OCI-LY7 (cell line): ENCODE data around the gene CD79A. TPM values are rescaled to one million over a fixed set of nuclear protein-coding genes. Genes with fewer than 3 reads are reported as not detected.
A peak's percentile ranks its signal among the peaks of the same experiment; 100 is the strongest.

Source experiments
- BruUV-seq: library from RNA; stranded (reverse); fragments of 400-500 nt; replicated peaks from 2 replicates; lab custom pipeline; 2021; lab: Mats Ljungman, UMichigan
- CTCF ChIA-PET: fragments of 300-600 bp; sonication (Branson Sonifier 250); formaldehyde crosslinking; loops from one replicate; lab custom pipeline; 2022; ENCODE audit warnings: antibody characterized with exemption; ENCODE audit not compliant: unreplicated experiment; lab: Charles Lee
- POLR2A ChIA-PET: fragments of 300-600 bp; sonication (Branson Sonifier 250); formaldehyde crosslinking; loops from one replicate; lab custom pipeline; 2022; ENCODE audit warnings: antibody characterized with exemption; lab: Charles Lee
- DNase-seq: peaks from one replicate; pipeline ENCODE4 v3.0.0-alpha.2; 2015; ENCODE audit warnings: low spot score
- H2AFZ ChIP-seq: fragments of 200-600 bp; sonication (generic), shearing (Covaris generic); 2 replicates; pipeline ENCODE4 v1.6.1; 2014; ENCODE audit warnings: mild to moderate bottlenecking, antibody characterized with exemption, low read length, moderate library complexity
- H3K27ac ChIP-seq: fragments of 200-600 bp; sonication (generic); 2 replicates; pipeline ENCODE4 v1.5.1; 2014; ENCODE audit warnings: mixed run types, low read depth, mild to moderate bottlenecking, moderate library complexity, low read length, inconsistent platforms; ENCODE audit not compliant: poor library complexity, severe bottlenecking
- H3K36me3 ChIP-seq: fragments of 200-600 bp; sonication (generic); 2 replicates; pipeline ENCODE4 v1.6.1; 2014; ENCODE audit warnings: mild to moderate bottlenecking, antibody characterized with exemption, low read length, moderate library complexity, mixed read lengths; ENCODE audit not compliant: insufficient read depth
- H3K4me1 ChIP-seq: fragments of 200-600 bp; sonication (generic); 2 replicates; pipeline ENCODE4 v1.5.1; 2014; ENCODE audit warnings: mild to moderate bottlenecking, low read length; ENCODE audit not compliant: insufficient read depth, poor library complexity, severe bottlenecking
- H3K4me2 ChIP-seq: fragments of 200-600 bp; sonication (generic); 2 replicates; pipeline ENCODE4 v1.6.1; 2014; ENCODE audit warnings: mild to moderate bottlenecking, low read length
- H3K4me3 ChIP-seq: fragments of 200-600 bp; sonication (generic); 2 replicates; pipeline ENCODE4 v1.5.1; 2014; ENCODE audit warnings: mild to moderate bottlenecking, low read depth, low read length; ENCODE audit not compliant: poor library complexity, severe bottlenecking
- H3K79me2 ChIP-seq: fragments of 200-600 bp; sonication (generic); 2 replicates; pipeline ENCODE4 v1.6.1; 2016; ENCODE audit warnings: low read depth, mild to moderate bottlenecking, low read length, moderate library complexity, mixed read lengths; ENCODE audit not compliant: insufficient read depth
- H3K9me2 ChIP-seq: fragments of 200-600 bp; sonication (generic); 2 replicates; pipeline ENCODE4 v1.6.1; 2016; ENCODE audit warnings: mild to moderate bottlenecking, low read length, mixed read lengths; ENCODE audit not compliant: insufficient read depth
- H3K9me3 ChIP-seq: fragments of 200-600 bp; sonication (generic); 2 replicates; pipeline ENCODE4 v1.6.1; 2014; ENCODE audit warnings: mild to moderate bottlenecking, mixed run types, low read length, mixed read lengths
- H4K20me1 ChIP-seq: fragments of 200-600 bp; sonication (generic); 2 replicates; pipeline ENCODE4 v1.6.1; 2014; ENCODE audit warnings: mild to moderate bottlenecking, antibody characterized with exemption, low read length, moderate library complexity, mixed read lengths; ENCODE audit not compliant: insufficient read depth
- EZH2phosphoT487 ChIP-seq: fragments of 200-600 bp; sonication (generic); IDR thresholded peaks from 2 replicates; pipeline ENCODE4 v1.6.1; 2018; ENCODE audit warnings: low read depth, borderline replicate concordance, mild to moderate bottlenecking, mixed run types, antibody characterized with exemption, low read length, moderate library complexity, mixed read lengths
- intact Hi-C: fragments of 100-400 bp; cut with micrococcal nuclease; formaldehyde crosslinking; loops from one replicate; pipeline ENCODE4 v1.10.0; 2022; ENCODE audit not compliant: unreplicated experiment
- total RNA-seq, 2 experiments: library from RNA; depleted of rRNA in 1 of 2; stranded (reverse); fragments of >200 nt in 1 of 2; shearing (Covaris generic) in 1 of 2; gene quantifications; 2 replicates each; pipeline ENCODE4 v1.2.3, GENCODE V29; 2014 to 2022
- TF ChIP-seq, protein P1 (sequence below): fragments of 200-600 bp; sonication (generic); conservative IDR thresholded peaks from 2 replicates; pipeline ENCODE4 v1.5.1; 2014; ENCODE audit warnings: mild to moderate bottlenecking, antibody characterized with exemption, low read length, moderate library complexity, mixed read lengths

Gene CD79A
- total RNA-seq, 2 experiments from 2014 or later = 1,094 to 1,195 TPM

DNA sequence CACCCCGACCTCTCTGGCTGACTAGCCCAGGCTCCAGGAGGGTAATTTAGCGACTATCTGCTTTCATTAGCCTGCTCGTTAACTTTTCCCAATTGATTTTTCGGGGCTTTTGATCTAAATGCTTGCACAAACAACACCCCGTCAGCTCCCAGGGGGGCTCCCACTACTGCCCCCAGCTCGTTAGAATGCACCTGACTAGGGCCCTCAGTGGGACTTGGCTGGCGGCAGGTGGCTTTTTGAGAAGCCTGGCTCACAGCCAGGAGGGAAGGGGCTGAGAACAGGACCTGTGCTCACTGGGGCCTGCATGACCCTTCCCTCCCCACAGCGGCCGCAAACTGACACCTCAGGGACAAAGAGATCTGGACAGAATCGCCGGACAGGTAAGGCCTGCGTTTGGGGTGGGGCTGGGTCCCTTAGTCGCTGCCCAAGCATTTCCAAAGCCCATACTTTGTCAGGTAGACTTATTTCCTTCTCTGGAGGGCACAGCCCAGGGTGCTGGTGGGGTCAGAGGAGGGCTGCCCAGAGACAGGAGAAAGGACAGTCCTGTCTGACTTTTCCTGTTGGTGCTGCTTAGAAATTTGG lies 7.6 kb upstream of the CD79A start:
- Histone ChIP-seq H2AFZ (no peak overlapping the region), H3K4me1 (peaks cover 97% of the 10 kb centered on the region), H3K36me3 (peaks cover 91% of the 10 kb centered on the region), H3K79me2 (peaks cover 40% of the 10 kb centered on the region), H3K4me2 (peak overlapping the region; percentile 69), H3K9me2 (no peaks in the 10 kb centered on the region), H3K27ac (peak overlapping the region; percentile 100), H3K9me3 (no peaks in the 10 kb centered on the region), H3K4me3 (peak overlapping the region; percentile 54), H4K20me1 (peaks cover 21% of the 10 kb centered on the region)
- intact Hi-C loops = loop anchor here (10.0 kb wide), 1 partner anchor 415 kb away; no protein-coding TSS in a partner anchor
- peak; percentile 67 for DNase-seq
- ChIA-PET POLR2A (interaction anchor here (1.6 kb wide), 1 partner anchor 10 kb away, joined by 5 read pairs; no protein-coding TSS in a partner anchor), CTCF (no interaction called here)
- TF ChIP-seq EZH2phosphoT487 = no peak
- TF ChIP-seq, protein P1, sequence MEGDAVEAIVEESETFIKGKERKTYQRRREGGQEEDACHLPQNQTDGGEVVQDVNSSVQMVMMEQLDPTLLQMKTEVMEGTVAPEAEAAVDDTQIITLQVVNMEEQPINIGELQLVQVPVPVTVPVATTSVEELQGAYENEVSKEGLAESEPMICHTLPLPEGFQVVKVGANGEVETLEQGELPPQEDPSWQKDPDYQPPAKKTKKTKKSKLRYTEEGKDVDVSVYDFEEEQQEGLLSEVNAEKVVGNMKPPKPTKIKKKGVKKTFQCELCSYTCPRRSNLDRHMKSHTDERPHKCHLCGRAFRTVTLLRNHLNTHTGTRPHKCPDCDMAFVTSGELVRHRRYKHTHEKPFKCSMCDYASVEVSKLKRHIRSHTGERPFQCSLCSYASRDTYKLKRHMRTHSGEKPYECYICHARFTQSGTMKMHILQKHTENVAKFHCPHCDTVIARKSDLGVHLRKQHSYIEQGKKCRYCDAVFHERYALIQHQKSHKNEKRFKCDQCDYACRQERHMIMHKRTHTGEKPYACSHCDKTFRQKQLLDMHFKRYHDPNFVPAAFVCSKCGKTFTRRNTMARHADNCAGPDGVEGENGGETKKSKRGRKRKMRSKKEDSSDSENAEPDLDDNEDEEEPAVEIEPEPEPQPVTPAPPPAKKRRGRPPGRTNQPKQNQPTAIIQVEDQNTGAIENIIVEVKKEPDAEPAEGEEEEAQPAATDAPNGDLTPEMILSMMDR = no peak
- BruUV-seq = no TSS peak

GRCh38 chr19:41870401-41870873 lies 6.6 kb upstream of the CD79A start:
- ChIA-PET POLR2A (interaction anchor here (0.6 to 2.6 kb wide), 3 partner anchors 11 to 80 kb away, joined by 5 to 9 read pairs (median 7); no protein-coding TSS in a partner anchor), CTCF (interaction anchor here (0.6 kb wide), 1 partner anchor 59 kb away, joined by 6 read pairs; no protein-coding TSS in a partner anchor)
- no peak overlapping the region for H2AFZ ChIP-seq
- H3K9me3 ChIP-seq = no peaks in the 10 kb centered on the region
- peaks cover 81% of the 10 kb centered on the region for H3K36me3 ChIP-seq
- H3K27ac ChIP-seq = peak overlapping the region; percentile 100
- H4K20me1 ChIP-seq = peaks cover 14% of the 10 kb centered on the region; the same call in 1 of the 2 replicates
- no peaks in the 10 kb centered on the region for H3K9me2 ChIP-seq
- H3K4me1 ChIP-seq = peaks cover 97% of the 10 kb centered on the region
- BruUV-seq = no TSS peak
- no peak for DNase-seq
- H3K79me2 ChIP-seq = peaks cover 30% of the 10 kb centered on the region
- H3K4me2 ChIP-seq = peak overlapping the region; percentile 69
- no peak for TF ChIP-seq EZH2phosphoT487
- TF ChIP-seq, protein P1 = no peak
- intact Hi-C loops = no loop called here
- peak overlapping the region; percentile 2 for H3K4me3 ChIP-seq
